Neuron (in vitro differentiated cells): ENCODE results near the gene NHLRC4.

Source experiments
- H2AFZ ChIP-seq: one replicate; pipeline ENCODE4 v1.6.1; 2013; ENCODE audit warnings: low read depth, mild to moderate bottlenecking, inconsistent platforms, low read length, moderate library complexity
- H3K27me3 ChIP-seq: one replicate; pipeline ENCODE4 v1.6.1; 2013; ENCODE audit warnings: low read length; ENCODE audit not compliant: insufficient read depth
- H3K36me3 ChIP-seq: one replicate; pipeline ENCODE4 v1.6.1; 2013; ENCODE audit warnings: low read length; ENCODE audit not compliant: insufficient read depth
- H3K4me1 ChIP-seq: one replicate; pipeline ENCODE4 v1.6.1; 2013; ENCODE audit warnings: low read length; ENCODE audit not compliant: insufficient read depth
- H3K4me3 ChIP-seq: 2 replicates; pipeline ENCODE4 v1.5.1; 2013; ENCODE audit warnings: mild to moderate bottlenecking, low read length, moderate library complexity
- H3K9me3 ChIP-seq: one replicate; pipeline ENCODE4 v1.6.1; 2013; ENCODE audit warnings: low read length

NHLRC4 gene

GRCh38 chr16:560701-561412 lies 5.9 kb upstream of the NHLRC4 start:
- Histone ChIP-seq H3K27me3 (peaks cover 41% of the 10 kb centered on the region), H3K4me1 (peaks cover 18% of the 10 kb centered on the region), H3K4me3 (no peak overlapping the region), H3K9me3 (no peaks in the 10 kb centered on the region), H2AFZ (no peak overlapping the region), H3K36me3 (no peaks in the 10 kb centered on the region)

GRCh38 chr16:561413-561794 lies 5.4 kb upstream of the NHLRC4 start:
- peaks cover 41% of the 10 kb centered on the region for H3K27me3 ChIP-seq

GRCh38 chr16:561957-562938 lies 4.6 kb upstream of the NHLRC4 start:
- Histone ChIP-seq H3K4me3 (no peak overlapping the region), H2AFZ (no peak overlapping the region), H3K36me3 (no peaks in the 10 kb centered on the region), H3K4me1 (peaks cover 32% of the 10 kb centered on the region), H3K27me3 (peaks cover 41% of the 10 kb centered on the region), H3K9me3 (no peaks in the 10 kb centered on the region)

More at GRCh38 chr16:561413-561794, 5.4 kb upstream of the NHLRC4 start:
- H3K4me1 ChIP-seq, result peaks cover 23% of the 10 kb centered on the region
- H2AFZ ChIP-seq, result no peak overlapping the region
- no peaks in the 10 kb centered on the region for H3K36me3 ChIP-seq
- no peaks in the 10 kb centered on the region for H3K9me3 ChIP-seq
- no peak overlapping the region for H3K4me3 ChIP-seq

- no peak overlapping the region for H3K4me3 ChIP-seq
- peaks cover 39% of the 10 kb centered on the region for H3K27me3 ChIP-seq
- H3K4me1 ChIP-seq, result peaks cover 32% of the 10 kb centered on the region
- no peaks in the 10 kb centered on the region for H3K9me3 ChIP-seq
- no peak overlapping the region for H2AFZ ChIP-seq
- H3K36me3 ChIP-seq, result no peaks in the 10 kb centered on the region
Observed at GRCh38 chr16:563072-563644, 3.6 kb upstream of the NHLRC4 start.

- Histone ChIP-seq H3K27me3 (peaks cover 22% of the 10 kb centered on the region), H2AFZ (no peak overlapping the region), H3K4me3 (no peak overlapping the region), H3K4me1 (peaks cover 34% of the 10 kb centered on the region), H3K9me3 (no peaks in the 10 kb centered on the region), H3K36me3 (no peaks in the 10 kb centered on the region)
Observed at GRCh38 chr16:564690-565418, 2.0 kb upstream of the NHLRC4 start.

- H2AFZ ChIP-seq, result no peak overlapping the region
- H3K9me3 ChIP-seq, result no peaks in the 10 kb centered on the region
- H3K4me1 ChIP-seq, result peaks cover 35% of the 10 kb centered on the region
- H3K36me3 ChIP-seq, result no peaks in the 10 kb centered on the region
- no peak overlapping the region for H3K4me3 ChIP-seq
- peaks cover 20% of the 10 kb centered on the region for H3K27me3 ChIP-seq
Observed at GRCh38 chr16:565419-566330, 1.1 kb upstream of the NHLRC4 start.

GRCh38 chr16:567373-568256 lies 810 bp downstream of the NHLRC4 start:
- Histone ChIP-seq H3K4me3 (no peak overlapping the region), H3K9me3 (no peaks in the 10 kb centered on the region), H3K27me3 (peaks cover 2% of the 10 kb centered on the region), H3K4me1 (peaks cover 41% of the 10 kb centered on the region), H2AFZ (no peak overlapping the region), H3K36me3 (no peaks in the 10 kb centered on the region)

GRCh38 chr16:568401-569258 lies 1.8 kb downstream of the NHLRC4 start:
- Histone ChIP-seq H3K9me3 (no peaks in the 10 kb centered on the region), H2AFZ (peak overlapping the region; percentile 88), H3K36me3 (no peaks in the 10 kb centered on the region), H3K27me3 (no peaks in the 10 kb centered on the region), H3K4me1 (peaks cover 41% of the 10 kb centered on the region), H3K4me3 (peak overlapping the region; percentile 72)

- H3K4me1 ChIP-seq, result peaks cover 40% of the 10 kb centered on the region
- peak within 1 kb of the TSS; percentile 72 for H3K4me3 ChIP-seq
- H3K36me3 ChIP-seq, result peaks cover 8% of the 10 kb centered on the region
- peak within 1 kb of the TSS; percentile 88 for H2AFZ ChIP-seq
- H3K9me3 ChIP-seq, result no peaks in the 10 kb centered on the region
- H3K27me3 ChIP-seq, result no peaks in the 10 kb centered on the region
Observed at GRCh38 chr16:569445-570254, 2.8 kb downstream of the NHLRC4 start, which contains the start of gene PIGQ. PIGQ (plus strand) TSS chr16:569968; CDS start chr16:574075, 4,107 bp downstream.
